GM18520 (cell line): Measurements from ENCODE around the gene OR11L1.

Experiments used
- ATAC-seq: cut with Tn5 transposase; IDR thresholded peaks from one replicate; pipeline ENCODE4 v1.9.1; 2021; ENCODE audit not compliant: unreplicated experiment

OR11L1 gene, protein sequence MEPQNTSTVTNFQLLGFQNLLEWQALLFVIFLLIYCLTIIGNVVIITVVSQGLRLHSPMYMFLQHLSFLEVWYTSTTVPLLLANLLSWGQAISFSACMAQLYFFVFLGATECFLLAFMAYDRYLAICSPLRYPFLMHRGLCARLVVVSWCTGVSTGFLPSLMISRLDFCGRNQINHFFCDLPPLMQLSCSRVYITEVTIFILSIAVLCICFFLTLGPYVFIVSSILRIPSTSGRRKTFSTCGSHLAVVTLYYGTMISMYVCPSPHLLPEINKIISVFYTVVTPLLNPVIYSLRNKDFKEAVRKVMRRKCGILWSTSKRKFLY

GRCh38 chr1:247841796-247842195 lies at the start of gene OR11L1:
OR11L1 (minus strand) TSS chr1:247841896; CDS start chr1:247841896, 0 bp downstream.
- ATAC-seq, result no peak

DNA sequence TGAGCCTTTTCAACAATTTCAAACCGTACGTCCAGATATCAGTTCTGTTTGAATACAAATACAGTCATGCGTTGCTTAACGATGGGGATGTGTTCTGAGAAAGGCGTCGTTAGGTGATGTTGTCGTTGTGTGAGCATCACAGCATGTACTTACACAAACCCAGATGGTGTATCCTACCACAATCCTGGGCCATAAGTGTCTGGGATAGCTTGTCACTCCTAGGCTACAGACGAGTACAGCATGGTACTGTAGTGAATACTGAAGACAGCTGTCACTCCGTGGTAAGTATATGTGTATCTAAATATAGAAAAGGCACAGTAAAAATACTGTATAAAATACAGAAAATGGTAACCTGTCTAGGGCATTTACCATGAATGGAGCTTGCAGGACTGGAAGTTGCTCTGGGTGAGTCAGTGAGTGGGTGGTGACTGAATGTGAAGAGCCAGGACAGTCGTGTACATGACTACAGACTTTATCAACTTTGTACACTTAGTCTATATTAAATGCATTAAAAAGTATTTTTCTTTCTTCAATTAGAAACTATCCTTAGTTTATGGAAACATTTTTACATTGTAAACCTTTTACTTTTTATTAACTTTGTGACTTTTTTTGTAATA lies 43.2 kb upstream of the OR11L1 start:
- no peak for ATAC-seq

DNA sequence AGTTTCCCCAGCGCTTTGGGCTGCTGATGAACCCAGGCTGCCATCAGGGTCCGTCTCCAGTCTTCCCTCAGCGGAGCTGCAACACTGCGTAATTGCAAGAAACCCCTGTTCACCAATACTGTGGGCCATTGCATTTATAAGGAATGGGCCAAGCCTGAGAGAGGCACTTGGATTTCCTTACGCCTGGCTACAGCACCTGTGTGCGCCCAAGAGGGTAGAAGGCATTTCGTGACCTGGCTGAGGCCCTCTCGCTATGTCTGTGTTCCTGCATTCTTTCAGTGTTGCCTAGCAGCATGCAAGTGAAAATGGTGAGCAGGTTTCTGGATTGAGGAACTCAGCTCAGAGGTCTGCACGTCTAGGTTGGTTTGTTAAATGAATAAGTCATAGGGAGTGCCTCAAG lies 41.6 kb upstream of the OR11L1 start:
- no peak for ATAC-seq

DNA sequence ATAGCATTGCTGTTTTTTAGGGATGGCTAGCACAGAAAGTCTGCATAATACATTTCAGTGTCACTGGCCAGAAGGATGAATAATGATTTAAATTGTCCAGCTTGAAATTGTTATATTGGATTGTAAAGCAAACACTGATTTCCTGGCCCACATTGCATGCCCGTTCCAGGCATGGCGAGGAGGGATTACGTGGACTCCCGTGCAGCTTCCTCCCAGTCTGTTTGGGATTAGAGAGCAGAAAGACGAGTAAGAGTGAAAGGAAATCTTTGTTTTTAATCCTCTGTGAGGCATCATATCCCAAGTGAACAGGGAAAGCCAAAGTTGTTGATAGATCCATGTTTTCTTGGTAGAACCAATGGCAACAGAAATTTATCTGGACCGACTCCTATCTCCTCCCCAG lies 23.7 kb upstream of the OR11L1 start:
- no peak for ATAC-seq

- no peak for ATAC-seq
These were observed 22.9 kb upstream of the OR11L1 start for GRCh38 chr1:247864644-247865043.

- ATAC-seq, result no peak
These were observed 21.1 kb upstream of the OR11L1 start for GRCh38 chr1:247862756-247863155.

- no peak for ATAC-seq
These were observed 16.4 kb upstream of the OR11L1 start for GRCh38 chr1:247857985-247858619.

- no peak for ATAC-seq
These were observed 15.6 kb upstream of the OR11L1 start, which contains the start of gene TRIM58 for GRCh38 chr1:247857069-247857984. TRIM58 (plus strand) TSS chr1:247857187; CDS start chr1:247857247, 60 bp downstream.

GRCh38 chr1:247855911-247856310 lies 14.2 kb upstream of the OR11L1 start:
- ATAC-seq, result no peak

- no peak for ATAC-seq
These were observed 13.3 kb upstream of the OR11L1 start for GRCh38 chr1:247854899-247855545.

DNA sequence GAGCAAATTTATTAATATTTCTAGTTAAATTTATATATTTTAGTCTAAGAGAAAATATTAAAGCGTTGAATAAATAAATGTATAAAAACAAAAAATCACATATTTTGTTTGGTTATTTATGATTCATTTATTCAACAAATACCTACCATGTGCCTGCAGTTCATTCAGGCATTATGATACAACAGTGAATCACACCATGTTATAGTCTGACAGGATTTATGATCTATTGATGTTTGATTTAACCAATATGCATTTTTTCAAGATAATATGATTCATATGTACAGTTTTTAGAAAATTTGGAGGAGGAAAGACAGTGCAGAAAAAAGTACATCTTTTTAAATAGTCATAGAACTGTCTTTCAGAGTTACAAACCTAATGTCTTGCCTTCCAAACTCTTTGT lies 7.9 kb upstream of the OR11L1 start:
- no peak for ATAC-seq

GRCh38 chr1:247848346-247848745 lies 6.7 kb upstream of the OR11L1 start:
- ATAC-seq, result no peak

DNA sequence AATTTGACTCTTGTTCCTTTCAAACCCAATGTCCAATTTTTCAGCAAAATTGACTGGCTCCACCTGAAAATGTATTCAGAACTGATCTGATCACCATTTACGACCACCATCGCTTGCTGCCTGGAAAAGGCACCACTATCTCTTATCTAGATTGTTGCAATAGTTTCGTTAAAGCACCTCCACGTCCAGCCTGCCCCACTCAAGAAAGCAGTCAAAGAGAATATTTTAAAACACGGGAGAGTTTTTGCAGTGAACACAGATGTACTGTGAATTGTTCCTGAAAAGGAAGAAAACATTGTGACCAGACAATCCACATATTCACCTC lies 4.0 kb upstream of the OR11L1 start:
- ATAC-seq, result no peak

GRCh38 chr1:247845011-247845692 lies 3.5 kb upstream of the OR11L1 start:
- no peak for ATAC-seq

GRCh38 chr1:247843411-247843810 lies 1.7 kb upstream of the OR11L1 start:
- ATAC-seq, result no peak

DNA sequence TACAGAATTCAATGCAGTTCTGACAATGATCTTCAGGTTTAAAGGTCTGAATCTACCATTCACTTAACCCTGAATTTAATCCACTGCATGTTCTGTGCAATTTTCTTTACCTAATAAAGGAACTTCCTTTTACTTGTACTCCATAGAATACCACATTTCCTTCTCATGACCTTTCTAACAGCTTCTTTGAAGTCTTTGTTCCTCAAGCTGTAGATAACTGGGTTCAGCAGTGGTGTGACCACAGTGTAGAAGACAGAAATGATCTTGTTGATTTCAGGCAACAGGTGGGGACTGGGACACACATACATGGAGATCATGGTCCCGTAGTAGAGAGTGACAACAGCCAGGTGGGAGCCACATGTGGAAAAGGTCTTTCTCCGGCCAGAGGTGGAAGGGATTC lies 878 bp downstream of the OR11L1 start:
- ATAC-seq, result no peak

GRCh38 chr1:247833601-247834000 lies 8.1 kb downstream of the OR11L1 start:
- ATAC-seq, result no peak

DNA sequence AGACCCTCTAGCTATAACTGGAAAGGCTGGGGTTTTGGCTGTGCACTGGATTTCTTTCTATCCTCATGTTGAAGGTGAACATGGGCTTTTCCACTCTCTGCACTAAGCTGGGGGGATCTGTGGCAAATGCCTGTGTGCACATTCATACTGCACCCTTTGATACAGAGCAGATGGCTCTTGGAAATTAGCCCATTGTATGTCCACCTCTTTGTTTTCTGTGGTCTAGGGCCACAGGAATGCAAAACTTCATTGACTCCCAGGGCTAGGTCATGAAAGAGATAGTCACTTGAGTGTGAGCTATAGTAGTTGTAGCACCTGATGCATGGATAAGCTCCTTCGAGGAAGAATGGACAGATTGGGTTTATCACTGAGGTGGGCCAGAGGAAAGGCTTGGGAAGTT lies 12.0 kb downstream of the OR11L1 start:
- no peak for ATAC-seq

DNA sequence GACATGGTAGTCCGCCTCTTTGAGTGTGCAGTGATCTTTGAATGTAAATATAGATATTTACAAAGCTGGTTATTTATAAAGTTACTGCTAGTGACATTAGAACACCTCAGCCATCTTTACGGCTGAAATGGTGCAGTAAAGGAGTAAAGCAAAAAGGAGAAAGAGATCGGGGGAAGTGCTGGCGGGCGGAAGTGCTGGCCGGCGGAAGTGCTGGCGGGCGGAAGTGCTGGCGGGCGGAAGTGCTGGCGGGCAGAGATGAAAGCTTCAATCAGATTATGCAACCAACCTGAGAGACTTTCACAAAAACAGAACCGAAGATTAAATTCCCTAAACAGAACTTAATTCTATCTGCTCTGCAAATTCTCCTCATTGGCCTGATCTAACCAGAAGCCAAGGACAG lies 16.3 kb downstream of the OR11L1 start:
- no peak for ATAC-seq

DNA sequence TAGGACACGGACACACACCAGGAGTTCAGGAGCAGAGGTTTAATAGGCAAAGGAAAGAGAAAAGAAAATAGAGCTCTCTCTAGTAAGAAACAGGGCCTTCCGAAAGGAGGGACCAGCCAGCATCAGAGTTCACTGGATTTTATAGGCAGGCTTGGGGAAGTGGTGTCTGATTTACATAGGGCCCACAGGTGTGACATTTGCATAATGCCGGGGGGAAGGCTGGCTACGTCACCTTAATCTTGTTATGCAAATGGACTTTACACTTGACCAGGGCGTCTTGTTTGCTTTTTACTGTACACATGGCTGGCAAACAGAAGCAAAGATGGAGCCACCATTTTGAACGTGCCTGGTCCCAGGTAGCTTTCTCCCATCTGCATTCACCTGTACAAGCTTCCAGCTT lies 17.7 kb downstream of the OR11L1 start, which contains the start of gene OR14A16:
Gene OR14A16, minus strand, starts transcription at position 97 of the 400 bp plus-strand sequence. CDS start 8,390 bp downstream, outside the sequence.
- ATAC-seq, result no peak
